Activated T-cell treated with anti-CD3 and anti-CD28 coated beads, Interleukin-2, amount 50 U/mL, for 24 hours (primary cell): ENCODE measurements around the gene SMPX.

ENCODE experiments used
- DNase-seq: peaks from one replicate; pipeline ENCODE4 v3.0.0-alpha.2; 2020
- H3K27ac Mint-ChIP-seq: 2 replicates; pipeline ENCODE4 v1.8.0; 2020; ENCODE audit warnings: mild to moderate bottlenecking, mixed read lengths
- H3K27me3 Mint-ChIP-seq: 2 replicates; pipeline ENCODE4 v1.8.0; 2020; ENCODE audit warnings: mixed read lengths
- H3K36me3 Mint-ChIP-seq: 2 replicates; pipeline ENCODE4 v1.8.0; 2020; ENCODE audit warnings: low read depth, mixed read lengths
- H3K4me1 Mint-ChIP-seq: 2 replicates; pipeline ENCODE4 v1.8.0; 2020; ENCODE audit warnings: low read depth, mixed read lengths
- H3K4me3 Mint-ChIP-seq: 2 replicates; pipeline ENCODE4 v1.8.0; 2020; ENCODE audit warnings: mild to moderate bottlenecking, moderate library complexity, mixed read lengths
- H3K9me3 Mint-ChIP-seq: 2 replicates; pipeline ENCODE4 v1.8.0; 2020; ENCODE audit warnings: mixed read lengths

The SMPX gene

DNA sequence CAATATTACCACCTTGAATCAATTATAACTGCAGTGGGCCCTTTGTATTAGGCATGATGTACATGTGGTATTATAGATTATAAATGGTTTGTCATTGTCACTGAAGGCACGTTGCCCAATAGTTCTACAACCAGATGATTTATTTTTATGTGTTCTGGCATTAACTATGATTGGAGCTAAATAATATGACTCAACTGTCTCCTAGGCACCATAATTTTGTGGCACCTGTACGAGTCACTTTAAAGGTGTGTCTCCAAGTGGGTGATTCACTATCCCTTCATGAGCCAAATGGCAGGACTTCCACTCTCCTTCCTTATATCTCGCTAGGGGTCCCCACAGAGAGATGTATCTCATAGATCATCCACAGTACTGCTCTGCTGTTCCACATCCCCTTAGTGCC, 6.1 kb upstream of the SMPX start:
- H3K36me3 Mint-ChIP-seq = no peaks in the 10 kb centered on the region
- H3K4me3 Mint-ChIP-seq = no peak overlapping the region
- no peak overlapping the region for H3K27ac Mint-ChIP-seq
- no peaks in the 10 kb centered on the region for H3K4me1 Mint-ChIP-seq
- no peaks in the 10 kb centered on the region for H3K9me3 Mint-ChIP-seq
- peaks cover 31% of the 10 kb centered on the region for H3K27me3 Mint-ChIP-seq
- no peak for DNase-seq

GRCh38 chrX:21758488-21758887, 572 bp upstream of the SMPX start:
- no peaks in the 10 kb centered on the region for H3K9me3 Mint-ChIP-seq
- peaks cover 32% of the 10 kb centered on the region for H3K27me3 Mint-ChIP-seq
- DNase-seq = no peak
- H3K27ac Mint-ChIP-seq = no peak overlapping the region
- no peaks in the 10 kb centered on the region for H3K36me3 Mint-ChIP-seq
- no peak overlapping the region for H3K4me3 Mint-ChIP-seq
- H3K4me1 Mint-ChIP-seq = no peaks in the 10 kb centered on the region

GRCh38 chrX:21756785-21757529, 959 bp downstream of the SMPX start:
- H3K4me3 Mint-ChIP-seq = no peak overlapping the region
- no peaks in the 10 kb centered on the region for H3K36me3 Mint-ChIP-seq
- H3K27ac Mint-ChIP-seq = no peak overlapping the region
- H3K9me3 Mint-ChIP-seq = no peaks in the 10 kb centered on the region
- H3K27me3 Mint-ChIP-seq = peaks cover 32% of the 10 kb centered on the region
- H3K4me1 Mint-ChIP-seq = no peaks in the 10 kb centered on the region
- no peak for DNase-seq

DNA sequence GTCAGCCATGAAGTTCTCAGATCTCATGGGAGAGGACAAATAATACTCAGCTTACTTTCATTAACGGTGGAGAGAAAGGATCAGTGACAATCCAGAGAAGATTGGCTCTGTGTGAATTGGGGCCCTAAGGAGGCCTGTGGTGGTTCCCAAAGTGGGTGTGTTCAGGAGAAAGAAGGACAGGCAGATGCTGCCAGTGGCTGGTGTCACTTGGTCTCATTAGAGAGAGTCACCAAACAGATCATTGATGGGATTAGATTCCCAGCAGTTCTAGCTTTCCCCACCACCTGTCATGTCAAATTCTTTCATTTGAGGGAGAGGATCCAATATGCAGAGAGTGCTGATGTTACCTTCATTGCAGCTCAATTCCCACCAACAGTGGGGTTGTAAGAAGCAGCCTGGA, 8.0 kb downstream of the SMPX start:
- Mint-ChIP-seq H3K36me3 (no peaks in the 10 kb centered on the region), H3K27ac (no peak overlapping the region), H3K9me3 (no peaks in the 10 kb centered on the region), H3K4me3 (no peak overlapping the region), H3K4me1 (no peaks in the 10 kb centered on the region), H3K27me3 (peaks cover 35% of the 10 kb centered on the region)
- DNase-seq = no peak

DNA sequence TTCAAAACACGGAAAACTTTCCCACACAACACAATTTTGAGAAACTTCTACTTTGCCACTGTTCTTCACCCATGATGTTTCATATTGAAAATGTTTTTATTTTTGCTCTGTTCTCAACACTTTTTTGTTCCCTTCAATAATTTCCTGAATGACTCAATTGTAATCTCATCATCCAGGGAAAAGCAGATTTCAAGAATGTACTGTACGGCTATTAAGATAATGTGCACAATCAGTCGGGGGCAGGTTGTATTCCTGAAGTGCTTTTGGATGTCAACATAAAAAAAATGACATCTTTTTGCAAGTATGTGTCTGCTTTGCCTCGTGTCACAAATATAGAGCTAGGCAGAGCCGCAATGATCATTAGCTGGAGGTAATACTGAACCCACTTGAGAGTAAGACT, 9.7 kb downstream of the SMPX start:
- H3K36me3 Mint-ChIP-seq = no peaks in the 10 kb centered on the region

GRCh38 chrX:21747558-21747957, 10.4 kb downstream of the SMPX start:
- Mint-ChIP-seq H3K27ac (no peak overlapping the region), H3K4me1 (no peaks in the 10 kb centered on the region), H3K27me3 (peaks cover 39% of the 10 kb centered on the region), H3K4me3 (no peak overlapping the region), H3K36me3 (no peaks in the 10 kb centered on the region), H3K9me3 (no peaks in the 10 kb centered on the region)
- no peak for DNase-seq

More for the DNA sequence above, 9.7 kb downstream of the SMPX start:
- H3K27ac Mint-ChIP-seq = no peak overlapping the region
- H3K9me3 Mint-ChIP-seq = no peaks in the 10 kb centered on the region
- H3K4me3 Mint-ChIP-seq = no peak overlapping the region
- no peak for DNase-seq
- H3K27me3 Mint-ChIP-seq = peaks cover 34% of the 10 kb centered on the region
- no peaks in the 10 kb centered on the region for H3K4me1 Mint-ChIP-seq

DNA sequence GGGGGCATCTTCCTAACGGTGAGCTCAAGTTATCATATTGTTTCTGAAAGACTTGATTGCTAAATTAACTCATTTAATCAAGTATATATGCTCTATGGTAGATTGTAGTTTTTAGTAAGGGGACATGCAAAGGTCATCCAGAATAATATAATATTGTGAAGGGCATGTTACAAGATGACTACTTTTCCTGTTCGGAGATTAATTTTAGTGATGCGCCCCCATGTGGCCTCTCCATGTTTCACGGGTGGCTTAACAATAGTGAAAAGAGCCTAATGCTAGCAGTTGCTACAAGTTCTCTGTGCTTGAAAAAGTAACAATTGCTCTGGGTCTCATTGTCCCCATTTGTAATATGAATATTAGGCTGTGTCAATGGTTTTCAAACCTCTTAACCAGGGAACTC, 12.2 kb downstream of the SMPX start:
- Mint-ChIP-seq H3K36me3 (no peaks in the 10 kb centered on the region), H3K27ac (no peak overlapping the region), H3K4me3 (no peak overlapping the region), H3K27me3 (peaks cover 50% of the 10 kb centered on the region), H3K4me1 (no peaks in the 10 kb centered on the region), H3K9me3 (no peaks in the 10 kb centered on the region)
- peak; percentile 50 for DNase-seq

GRCh38 chrX:21744721-21745120, 13.2 kb downstream of the SMPX start:
- Mint-ChIP-seq H3K27ac (no peak overlapping the region), H3K9me3 (no peaks in the 10 kb centered on the region), H3K4me1 (no peaks in the 10 kb centered on the region), H3K27me3 (peaks cover 48% of the 10 kb centered on the region), H3K4me3 (no peak overlapping the region), H3K36me3 (no peaks in the 10 kb centered on the region)
- no peak for DNase-seq

GRCh38 chrX:21744060-21744459, 13.9 kb downstream of the SMPX start:
- H3K4me1 Mint-ChIP-seq = no peaks in the 10 kb centered on the region
- no peaks in the 10 kb centered on the region for H3K9me3 Mint-ChIP-seq
- H3K4me3 Mint-ChIP-seq = no peak overlapping the region
- no peaks in the 10 kb centered on the region for H3K36me3 Mint-ChIP-seq
- DNase-seq = no peak
- no peak overlapping the region for H3K27ac Mint-ChIP-seq
- H3K27me3 Mint-ChIP-seq = peaks cover 44% of the 10 kb centered on the region

- no peak overlapping the region for H3K27ac Mint-ChIP-seq
- peaks cover 41% of the 10 kb centered on the region for H3K27me3 Mint-ChIP-seq
- no peaks in the 10 kb centered on the region for H3K4me1 Mint-ChIP-seq
- no peaks in the 10 kb centered on the region for H3K9me3 Mint-ChIP-seq
- DNase-seq = no peak
- H3K4me3 Mint-ChIP-seq = no peak overlapping the region
- H3K36me3 Mint-ChIP-seq = no peaks in the 10 kb centered on the region
Measured at GRCh38 chrX:21741869-21742701, 15.8 kb downstream of the SMPX start.

GRCh38 chrX:21741364-21741763, 16.6 kb downstream of the SMPX start:
- no peaks in the 10 kb centered on the region for H3K36me3 Mint-ChIP-seq
- H3K9me3 Mint-ChIP-seq = no peaks in the 10 kb centered on the region

GRCh38 chrX:21740329-21741274, 17.3 kb downstream of the SMPX start:
- DNase-seq = no peak
- no peaks in the 10 kb centered on the region for H3K9me3 Mint-ChIP-seq
- H3K4me3 Mint-ChIP-seq = no peak overlapping the region
- no peaks in the 10 kb centered on the region for H3K4me1 Mint-ChIP-seq
- H3K27ac Mint-ChIP-seq = no peak overlapping the region
- no peaks in the 10 kb centered on the region for H3K36me3 Mint-ChIP-seq
- H3K27me3 Mint-ChIP-seq = peaks cover 48% of the 10 kb centered on the region

More at GRCh38 chrX:21741364-21741763, 16.6 kb downstream of the SMPX start:
- Mint-ChIP-seq H3K4me1 (no peaks in the 10 kb centered on the region), H3K27me3 (peaks cover 44% of the 10 kb centered on the region), H3K4me3 (no peak overlapping the region), H3K27ac (no peak overlapping the region)
- DNase-seq = no peak

DNA sequence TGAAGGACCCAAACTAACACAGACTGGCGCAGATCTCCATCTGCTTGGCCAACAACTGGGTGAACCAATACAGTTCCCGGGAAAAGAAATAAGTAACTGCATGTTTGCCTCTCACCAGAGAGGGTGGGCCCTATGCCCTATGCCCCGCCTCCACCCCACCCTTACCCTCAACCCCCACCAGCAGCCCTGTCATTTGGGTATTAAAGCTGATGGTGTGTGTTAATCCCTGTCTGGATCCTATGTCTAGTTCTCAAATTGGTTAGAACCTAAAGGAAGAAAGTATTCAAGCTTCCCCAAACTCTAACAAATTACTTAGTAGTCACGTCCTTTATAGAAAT, 19.0 kb downstream of the SMPX start:
- Mint-ChIP-seq H3K27ac (no peak overlapping the region), H3K36me3 (no peaks in the 10 kb centered on the region), H3K4me3 (no peak overlapping the region), H3K4me1 (no peaks in the 10 kb centered on the region), H3K27me3 (peaks cover 58% of the 10 kb centered on the region), H3K9me3 (no peaks in the 10 kb centered on the region)
- DNase-seq = no peak

GRCh38 chrX:21738210-21738949, 19.5 kb downstream of the SMPX start:
- Mint-ChIP-seq H3K36me3 (no peaks in the 10 kb centered on the region), H3K4me1 (no peaks in the 10 kb centered on the region), H3K27ac (no peak overlapping the region), H3K27me3 (peaks cover 63% of the 10 kb centered on the region), H3K4me3 (no peak overlapping the region), H3K9me3 (no peaks in the 10 kb centered on the region)
- DNase-seq = no peak
